Kidney glomerular epithelial cell (primary cell): ENCODE data around the gene SYTL2.
"Not testable (repeated sequence)": the region's sequence is repeated elsewhere in the genome, so short reads cannot be mapped to it uniquely, and the experiment has no call there.

Source experiments
- DNase-seq: peaks from one replicate; lab custom pipeline; 2025; lab: John Stamatoyannopoulos, UW

The SYTL2 gene

DNA sequence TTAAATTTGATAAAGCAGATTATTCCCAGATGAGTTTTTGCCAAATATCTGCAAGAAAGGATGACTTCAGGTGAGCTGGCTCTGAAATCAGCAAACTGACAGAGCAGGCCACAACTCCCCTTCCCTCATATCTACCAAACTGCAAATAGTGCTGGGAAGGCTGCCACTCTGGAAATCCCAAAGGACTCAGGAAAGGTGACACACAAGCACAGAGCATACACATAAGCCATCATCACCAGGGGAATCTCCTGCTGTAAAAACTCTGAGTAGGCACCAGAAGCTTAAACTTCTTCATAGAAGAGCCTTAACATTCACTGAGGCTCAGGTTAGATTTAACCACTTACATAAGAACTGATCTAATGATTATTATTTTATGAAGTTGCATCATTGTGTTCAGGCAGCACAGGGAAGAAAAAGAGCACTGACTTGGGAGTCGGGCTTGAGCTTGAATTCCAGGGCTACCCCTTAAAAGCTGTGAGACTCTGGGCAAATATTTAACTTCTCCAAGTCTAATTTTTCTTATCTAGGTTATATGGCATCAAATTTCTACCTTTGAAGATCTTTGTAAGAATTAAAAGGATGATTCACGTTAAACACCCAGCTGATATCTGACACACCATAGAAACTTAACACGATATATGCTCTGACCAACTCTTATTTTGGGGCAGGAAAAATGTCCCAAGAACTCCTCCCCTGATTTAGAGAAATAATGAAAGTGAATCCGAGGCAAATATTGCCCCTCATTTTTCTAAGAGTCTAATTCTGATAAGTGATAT is 15.0 kb downstream of the SYTL2 start:
- no peak for DNase-seq

DNA sequence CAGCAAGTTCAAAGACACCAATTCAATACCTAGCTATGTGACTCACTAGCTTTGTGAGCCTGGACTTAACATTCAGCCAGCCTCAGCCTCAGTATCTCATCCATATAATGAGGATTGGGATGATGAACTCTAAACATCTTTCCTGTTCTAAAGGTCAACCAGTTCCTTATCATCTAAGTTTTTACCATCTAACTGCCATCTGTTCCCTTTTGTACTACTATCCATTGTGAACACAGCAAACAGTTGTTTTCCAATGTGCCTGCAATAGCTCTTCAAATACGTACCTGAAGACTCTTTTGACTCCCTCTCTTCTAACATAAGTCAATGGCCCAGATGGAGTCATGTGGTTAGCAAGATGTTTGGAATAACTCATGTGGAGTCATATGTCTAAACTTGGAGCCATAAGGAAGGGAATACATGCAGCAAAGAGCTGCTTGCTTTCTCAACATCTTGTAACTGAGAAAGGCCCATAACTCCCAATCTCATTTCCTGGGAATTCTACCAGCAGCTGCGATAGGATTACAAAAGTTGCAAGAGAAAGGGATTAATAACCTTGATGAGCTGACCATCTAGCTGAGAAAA is 19.4 kb downstream of the SYTL2 start:
- no peak for DNase-seq

DNA sequence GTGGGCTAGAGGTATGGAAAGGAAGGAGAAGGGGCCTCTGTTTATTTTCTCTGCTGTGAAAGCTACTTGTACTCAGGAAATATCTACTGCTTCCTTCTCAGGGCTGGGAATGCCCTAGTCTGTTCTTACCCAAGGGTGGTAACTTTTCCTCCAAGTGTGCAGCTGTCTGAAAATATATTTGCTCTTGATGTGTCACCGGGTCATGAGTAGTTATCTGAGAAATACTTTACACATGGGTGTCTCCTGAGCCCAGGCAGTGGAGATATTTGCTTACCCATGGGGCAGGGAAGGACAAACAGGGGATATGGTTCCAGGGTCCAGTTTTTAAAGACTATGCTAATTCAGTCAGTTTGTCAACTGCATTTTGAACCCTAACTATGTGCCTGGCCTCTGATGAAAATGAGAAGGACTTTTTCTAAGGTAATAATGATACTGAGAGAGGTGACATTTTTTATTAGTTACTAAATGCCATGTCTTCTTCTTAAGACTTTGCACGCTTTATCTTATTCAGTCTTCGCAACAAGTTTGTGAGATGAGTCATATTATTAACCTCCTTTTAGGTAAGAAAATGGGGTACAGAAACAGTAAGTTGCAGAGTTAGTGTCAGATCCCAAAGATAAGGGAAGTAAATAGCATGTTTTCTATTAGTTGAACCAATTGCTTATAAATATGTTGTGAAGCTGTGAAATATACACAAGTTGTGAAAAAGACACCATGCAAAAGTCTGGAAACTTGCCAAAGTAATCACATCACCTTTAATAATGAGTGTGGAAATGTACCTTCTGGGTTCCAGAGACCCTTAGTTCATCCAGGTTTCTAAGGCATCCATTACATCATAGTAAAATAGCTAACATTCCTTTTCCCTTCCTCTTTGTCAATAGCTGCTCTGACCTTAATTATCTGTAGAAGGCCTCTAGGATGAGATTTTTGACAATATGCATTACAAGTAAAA is 22.9 kb downstream of the SYTL2 start:
- DNase-seq: peak; percentile 77

- DNase-seq: no peak
These were observed 23.8 kb downstream of the SYTL2 start for GRCh38 chr11:85787168-85787567.

DNA sequence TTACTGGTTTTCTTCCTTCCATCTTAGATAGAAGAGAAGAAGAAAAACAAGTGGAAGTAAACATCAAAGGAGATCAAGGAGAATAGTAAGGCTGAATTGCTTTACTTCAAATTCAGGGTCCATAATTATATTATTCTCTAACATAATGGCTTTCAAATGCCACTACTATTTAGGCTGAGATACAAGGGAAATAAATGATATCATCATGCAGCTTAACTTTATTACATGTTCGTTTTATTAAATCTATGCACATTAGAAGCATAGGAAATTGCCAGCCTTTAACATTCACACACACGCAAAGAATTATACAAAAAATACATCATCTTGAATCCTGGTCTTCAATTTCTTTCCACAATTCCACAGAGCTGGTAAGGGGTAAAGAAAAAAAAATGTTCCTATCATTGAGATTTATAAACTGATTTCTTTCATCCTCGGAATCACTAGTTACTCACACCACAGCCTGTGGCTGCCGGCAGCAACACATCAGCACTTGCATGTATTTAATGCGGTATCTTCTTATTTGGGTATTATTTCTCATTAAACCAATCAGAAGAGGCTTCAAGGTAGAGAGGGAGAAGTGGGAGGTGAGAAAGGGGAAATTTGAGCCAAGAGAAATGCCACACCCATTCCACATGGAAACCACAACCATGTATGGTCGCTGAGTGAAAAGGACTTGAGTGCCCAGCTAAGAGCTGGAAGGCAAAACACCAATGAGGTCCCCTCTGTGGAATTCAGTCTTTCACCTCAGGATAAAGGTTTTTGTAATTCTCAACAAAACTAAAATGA is 26.3 kb downstream of the SYTL2 start:
- DNase-seq: no peak

DNA sequence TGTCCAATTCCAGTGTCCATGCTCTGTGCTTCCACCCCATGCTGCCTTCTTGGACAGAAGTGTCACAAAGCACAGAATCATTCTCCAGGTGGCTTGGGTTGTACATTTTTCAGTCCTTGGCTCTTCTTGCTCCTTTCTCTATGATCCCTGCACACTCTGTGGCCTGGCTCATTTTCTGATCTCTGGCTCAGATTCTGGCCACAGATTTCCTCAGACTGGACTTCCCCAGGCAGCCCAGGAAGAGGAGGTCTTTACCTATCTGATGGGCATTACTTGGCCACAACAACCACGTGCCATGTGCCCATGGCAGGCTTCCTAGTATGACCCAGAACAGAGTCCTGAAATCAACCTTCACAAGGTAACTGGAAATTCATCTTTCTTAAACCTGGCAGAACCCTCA is 27.2 kb downstream of the SYTL2 start:
- DNase-seq: no peak

- DNase-seq: not testable (repeated sequence)
These were observed 30.0 kb downstream of the SYTL2 start for GRCh38 chr11:85780780-85781517.

DNA sequence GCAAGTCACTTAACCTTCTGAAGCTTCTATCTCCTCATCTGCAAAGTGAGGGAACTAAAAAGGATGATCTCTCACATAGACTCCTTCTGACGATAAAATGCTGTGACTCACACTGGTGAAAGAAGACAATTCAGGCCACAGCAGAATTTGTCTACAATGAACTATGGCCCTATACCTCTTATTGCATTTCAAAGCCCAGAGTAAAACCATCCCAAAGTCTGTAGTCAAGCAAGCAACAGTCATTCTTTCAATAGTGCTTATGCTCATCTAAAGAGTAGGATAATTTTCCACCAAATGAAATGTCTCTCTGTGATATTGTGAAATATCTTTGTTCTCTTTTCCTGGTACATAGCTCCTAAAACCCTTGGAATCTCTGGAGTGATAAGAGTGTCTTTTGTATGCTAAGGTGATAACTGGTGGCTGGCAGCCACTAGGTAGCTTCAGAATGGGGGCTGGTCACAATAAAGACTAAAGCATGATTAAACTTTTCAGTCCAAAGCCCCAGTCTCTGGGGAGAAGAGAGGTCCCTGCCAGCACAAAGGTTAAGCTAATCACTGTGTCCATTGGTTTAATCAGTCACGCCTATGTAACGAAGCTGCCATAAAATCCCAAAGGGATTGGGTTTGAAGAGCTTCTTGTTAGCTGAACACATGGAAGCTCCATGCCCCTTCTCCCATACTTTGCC is 30.8 kb downstream of the SYTL2 start:
- DNase-seq: no peak

- DNase-seq: not testable (repeated sequence)
These were observed 33.4 kb downstream of the SYTL2 start for GRCh38 chr11:85777603-85777972.

GRCh38 chr11:85776951-85777602 is 33.9 kb downstream of the SYTL2 start:
- DNase-seq: no peak

DNA sequence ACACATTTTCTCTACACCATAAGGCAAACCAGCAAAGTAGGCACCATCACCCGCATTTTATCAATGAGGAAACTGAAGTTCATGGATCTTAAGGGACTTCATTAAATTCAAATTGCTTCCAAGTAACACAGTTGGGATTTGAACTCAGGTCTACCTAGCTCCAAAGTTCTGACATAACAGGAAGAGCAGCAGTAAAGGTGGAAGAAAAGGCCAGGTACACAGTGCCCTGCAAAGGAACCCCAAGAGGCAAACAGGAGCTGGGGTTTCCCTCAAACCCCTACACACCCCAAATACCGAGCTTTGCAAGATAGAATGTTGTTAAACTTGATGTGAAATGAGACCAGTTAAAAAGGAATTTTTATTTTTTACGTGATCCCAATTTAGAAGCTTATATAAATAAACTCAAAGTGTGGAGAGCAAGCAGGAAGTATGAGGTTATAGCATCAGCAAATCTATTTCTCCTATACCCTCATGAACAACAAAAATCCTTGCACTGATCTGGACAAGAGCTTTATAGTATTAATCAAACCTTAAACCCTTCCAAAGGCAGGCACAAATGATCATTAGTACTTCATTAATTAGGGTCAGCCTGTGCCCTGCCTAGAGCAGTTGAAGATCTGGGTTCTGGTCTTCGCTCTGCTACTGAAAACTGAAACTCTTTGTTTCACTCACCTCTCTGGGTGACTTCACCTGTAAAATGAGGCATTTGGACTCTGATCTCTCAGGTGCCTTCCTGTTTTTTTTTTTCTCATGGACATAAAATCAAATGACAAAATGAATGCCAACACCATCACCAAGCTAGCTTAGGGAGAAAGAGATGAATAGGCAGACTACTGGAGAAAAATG is 36.5 kb downstream of the SYTL2 start:
- no peak for DNase-seq

DNA sequence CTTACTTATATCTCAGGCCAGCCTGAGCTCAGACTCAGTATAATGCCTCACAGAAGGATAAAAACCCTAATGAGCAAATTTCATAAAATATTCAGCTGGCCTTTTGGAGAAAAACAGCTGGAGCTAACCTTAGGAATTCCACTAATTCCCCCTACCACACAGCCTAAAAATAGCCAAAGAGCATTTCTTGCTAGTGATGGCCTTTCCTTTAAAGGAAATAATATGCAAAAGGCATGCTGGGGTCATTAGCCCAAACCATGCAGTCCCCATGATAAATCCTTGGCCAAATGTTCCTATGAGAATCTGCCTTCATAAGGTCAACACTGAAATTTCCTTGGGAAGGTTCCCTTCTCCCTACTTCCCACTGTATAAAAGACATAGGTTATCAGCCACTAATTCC is 38.2 kb downstream of the SYTL2 start:
- no peak for DNase-seq

GRCh38 chr11:85771568-85771967 is 39.4 kb downstream of the SYTL2 start:
- no peak for DNase-seq

- no peak for DNase-seq
These were observed 41.2 kb downstream of the SYTL2 start for GRCh38 chr11:85769771-85770170.

GRCh38 chr11:85768473-85769146 is 42.3 kb downstream of the SYTL2 start:
- DNase-seq: no peak

- no peak for DNase-seq
These were observed 43.5 kb downstream of the SYTL2 start for GRCh38 chr11:85767246-85767945.

DNA sequence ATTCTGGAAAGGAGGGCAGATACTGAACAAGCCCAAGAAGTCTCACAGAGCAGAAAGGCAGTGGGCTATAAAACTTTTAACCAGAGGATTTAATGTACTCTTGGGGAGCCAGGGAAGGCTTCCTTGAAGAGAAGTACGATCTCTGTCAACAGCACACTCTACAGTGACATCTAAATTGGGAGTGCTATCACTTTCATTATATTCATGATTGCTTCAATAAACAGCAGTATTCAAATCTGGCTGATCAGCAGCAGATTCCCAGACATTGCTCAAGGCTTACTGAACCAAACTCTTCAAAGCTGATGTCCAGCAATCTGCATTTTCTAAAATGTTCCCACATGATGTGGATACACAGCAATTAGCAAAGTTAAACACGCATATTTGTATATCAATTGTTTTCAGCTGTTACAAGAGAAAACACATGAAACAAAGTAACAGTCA is 44.2 kb downstream of the SYTL2 start:
- peak; percentile 81 for DNase-seq

GRCh38 chr11:85764796-85765195 is 46.1 kb downstream of the SYTL2 start:
- no peak for DNase-seq
